ENCODE data around the gene CFAP20DC.

The CFAP20DC gene

GRCh38 chr3:58999774-59000160 lies 50.1 kb downstream of the CFAP20DC start:
- no peaks in the 10 kb centered on the region for H3K4me1 ChIP-seq (ENCODE audit: control insufficient read depth, insufficient read depth, low read length)
- no peak overlapping the region for H3K4me3 ChIP-seq (ENCODE audit: low read depth, low read length)
- CTCF ChIA-PET, result interaction anchor here (1.4 kb wide), 1 partner anchor 10 kb away, joined by 4 read pairs; no protein-coding TSS in a partner anchor
- H3K36me3 ChIP-seq (ENCODE audit: control insufficient read depth in 2 of 2, insufficient read depth in 1 of 2, low read length in 2 of 2), result no peaks in the 10 kb centered on the region
- TF ChIP-seq, protein P1, sequence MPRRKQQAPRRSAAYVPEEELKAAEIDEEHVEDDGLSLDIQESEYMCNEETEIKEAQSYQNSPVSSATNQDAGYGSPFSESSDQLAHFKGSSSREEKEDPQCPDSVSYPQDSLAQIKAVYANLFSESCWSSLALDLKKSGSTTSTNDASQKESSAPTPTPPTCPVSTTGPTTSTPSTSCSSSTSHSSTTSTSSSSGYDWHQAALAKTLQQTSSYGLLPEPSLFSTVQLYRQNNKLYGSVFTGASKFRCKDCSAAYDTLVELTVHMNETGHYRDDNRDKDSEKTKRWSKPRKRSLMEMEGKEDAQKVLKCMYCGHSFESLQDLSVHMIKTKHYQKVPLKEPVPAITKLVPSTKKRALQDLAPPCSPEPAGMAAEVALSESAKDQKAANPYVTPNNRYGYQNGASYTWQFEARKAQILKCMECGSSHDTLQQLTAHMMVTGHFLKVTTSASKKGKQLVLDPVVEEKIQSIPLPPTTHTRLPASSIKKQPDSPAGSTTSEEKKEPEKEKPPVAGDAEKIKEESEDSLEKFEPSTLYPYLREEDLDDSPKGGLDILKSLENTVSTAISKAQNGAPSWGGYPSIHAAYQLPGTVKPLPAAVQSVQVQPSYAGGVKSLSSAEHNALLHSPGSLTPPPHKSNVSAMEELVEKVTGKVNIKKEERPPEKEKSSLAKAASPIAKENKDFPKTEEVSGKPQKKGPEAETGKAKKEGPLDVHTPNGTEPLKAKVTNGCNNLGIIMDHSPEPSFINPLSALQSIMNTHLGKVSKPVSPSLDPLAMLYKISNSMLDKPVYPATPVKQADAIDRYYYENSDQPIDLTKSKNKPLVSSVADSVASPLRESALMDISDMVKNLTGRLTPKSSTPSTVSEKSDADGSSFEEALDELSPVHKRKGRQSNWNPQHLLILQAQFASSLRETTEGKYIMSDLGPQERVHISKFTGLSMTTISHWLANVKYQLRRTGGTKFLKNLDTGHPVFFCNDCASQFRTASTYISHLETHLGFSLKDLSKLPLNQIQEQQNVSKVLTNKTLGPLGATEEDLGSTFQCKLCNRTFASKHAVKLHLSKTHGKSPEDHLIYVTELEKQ (tag by site-specific recombination; IDR thresholded peaks at IDR 0.05; ENCODE audit: borderline replicate concordance), result no peak
- TF ChIP-seq, protein P2, sequence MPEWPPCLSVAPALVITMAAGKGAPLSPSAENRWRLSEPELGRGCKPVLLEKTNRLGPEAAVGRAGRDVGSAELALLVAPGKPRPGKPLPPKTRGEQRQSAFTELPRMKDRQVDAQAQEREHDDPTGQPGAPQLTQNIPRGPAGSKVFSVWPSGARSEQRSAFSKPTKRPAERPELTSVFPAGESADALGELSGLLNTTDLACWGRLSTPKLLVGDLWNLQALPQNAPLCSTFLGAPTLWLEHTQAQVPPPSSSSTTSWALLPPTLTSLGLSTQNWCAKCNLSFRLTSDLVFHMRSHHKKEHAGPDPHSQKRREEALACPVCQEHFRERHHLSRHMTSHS (tag by site-specific recombination; IDR thresholded peaks at IDR 0.05), result no peak
- TF ChIP-seq ZSCAN4 (tag by site-specific recombination; IDR thresholded peaks at IDR 0.05) (no peak), ATF2 (tag by site-specific recombination; IDR thresholded peaks at IDR 0.05; ENCODE audit: low read depth) (no peak), ZNF148 (tag by site-specific recombination; IDR thresholded peaks at IDR 0.05; ENCODE audit: borderline replicate concordance) (no peak), ZNF394 (tag by site-specific recombination; IDR thresholded peaks at IDR 0.05; ENCODE audit: borderline replicate concordance) (no peak), HOXC10 (CRISPR knock-in tag; IDR thresholded peaks at IDR 0.05) (no peak), ZNF140 (tag by site-specific recombination; IDR thresholded peaks at IDR 0.05) (no peak), ZBTB8A (tag by site-specific recombination; IDR thresholded peaks at IDR 0.05) (no peak), ZBTB49 (tag by site-specific recombination; IDR thresholded peaks at IDR 0.05; ENCODE audit: low read depth) (no peak), GLI4 (tag by site-specific recombination; IDR thresholded peaks at IDR 0.05) (no peak), ZNF624 (tag by site-specific recombination; IDR thresholded peaks at IDR 0.05) (no peak), ZNF48 (tag by site-specific recombination; IDR thresholded peaks at IDR 0.05) (no peak), GLIS2 (tag by site-specific recombination; IDR thresholded peaks at IDR 0.05) (no peak)
- TF ChIP-seq, protein P3, sequence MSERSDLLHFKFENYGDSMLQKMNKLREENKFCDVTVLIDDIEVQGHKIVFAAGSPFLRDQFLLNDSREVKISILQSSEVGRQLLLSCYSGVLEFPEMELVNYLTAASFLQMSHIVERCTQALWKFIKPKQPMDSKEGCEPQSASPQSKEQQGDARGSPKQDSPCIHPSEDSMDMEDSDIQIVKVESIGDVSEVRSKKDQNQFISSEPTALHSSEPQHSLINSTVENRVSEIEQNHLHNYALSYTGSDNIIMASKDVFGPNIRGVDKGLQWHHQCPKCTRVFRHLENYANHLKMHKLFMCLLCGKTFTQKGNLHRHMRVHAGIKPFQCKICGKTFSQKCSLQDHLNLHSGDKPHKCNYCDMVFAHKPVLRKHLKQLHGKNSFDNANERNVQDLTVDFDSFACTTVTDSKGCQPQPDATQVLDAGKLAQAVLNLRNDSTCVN (tag by site-specific recombination; optimal IDR thresholded peaks at IDR 0.05), result no peak
- TF ChIP-seq, protein P4, sequence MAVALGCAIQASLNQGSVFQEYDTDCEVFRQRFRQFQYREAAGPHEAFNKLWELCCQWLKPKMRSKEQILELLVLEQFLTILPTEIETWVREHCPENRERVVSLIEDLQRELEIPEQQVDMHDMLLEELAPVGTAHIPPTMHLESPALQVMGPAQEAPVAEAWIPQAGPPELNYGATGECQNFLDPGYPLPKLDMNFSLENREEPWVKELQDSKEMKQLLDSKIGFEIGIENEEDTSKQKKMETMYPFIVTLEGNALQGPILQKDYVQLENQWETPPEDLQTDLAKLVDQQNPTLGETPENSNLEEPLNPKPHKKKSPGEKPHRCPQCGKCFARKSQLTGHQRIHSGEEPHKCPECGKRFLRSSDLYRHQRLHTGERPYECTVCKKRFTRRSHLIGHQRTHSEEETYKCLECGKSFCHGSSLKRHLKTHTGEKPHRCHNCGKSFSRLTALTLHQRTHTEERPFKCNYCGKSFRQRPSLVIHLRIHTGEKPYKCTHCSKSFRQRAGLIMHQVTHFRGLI (tag by site-specific recombination; IDR thresholded peaks at IDR 0.05), result no peak
- no peak overlapping the region for H3K27ac ChIP-seq (ENCODE audit: extremely low read depth, low read depth, low read length)
- no peaks in the 10 kb centered on the region for H3K9me3 ChIP-seq (ENCODE audit: control insufficient read depth, insufficient read depth, low read depth, low read length)
- POLR2A ChIA-PET, result no interaction called here

Measured in HEK293 (cell line).